Measurements from ENCODE around the gene YWHAQ.

Gene YWHAQ

DNA sequence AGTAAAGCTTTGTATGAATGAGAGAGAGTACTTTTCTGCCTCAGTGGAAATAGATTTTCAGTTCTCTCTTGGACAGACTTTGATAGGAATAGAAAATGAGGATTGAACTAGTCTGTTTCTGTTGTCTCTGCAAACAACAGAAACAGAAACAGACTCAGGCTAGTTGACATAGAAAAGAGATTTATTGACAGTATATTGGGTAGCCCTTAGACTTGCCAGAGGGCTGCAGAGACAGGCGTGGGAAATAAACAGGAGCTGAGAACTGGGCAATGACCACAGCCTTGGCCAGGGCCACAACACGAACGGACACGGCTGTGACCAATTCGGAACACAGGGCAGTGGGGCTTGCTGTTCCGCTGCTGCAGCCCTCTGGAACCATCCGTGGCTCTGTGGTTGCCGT, 30.5 kb upstream of the YWHAQ start:
- TF ChIP-seq ZNF274 (IDR thresholded peaks at IDR 0.05; ENCODE audit: low read depth, low read length), result no peak
- H3K4me3 ChIP-seq (ENCODE audit: low read length), result no peak overlapping the region

DNA sequence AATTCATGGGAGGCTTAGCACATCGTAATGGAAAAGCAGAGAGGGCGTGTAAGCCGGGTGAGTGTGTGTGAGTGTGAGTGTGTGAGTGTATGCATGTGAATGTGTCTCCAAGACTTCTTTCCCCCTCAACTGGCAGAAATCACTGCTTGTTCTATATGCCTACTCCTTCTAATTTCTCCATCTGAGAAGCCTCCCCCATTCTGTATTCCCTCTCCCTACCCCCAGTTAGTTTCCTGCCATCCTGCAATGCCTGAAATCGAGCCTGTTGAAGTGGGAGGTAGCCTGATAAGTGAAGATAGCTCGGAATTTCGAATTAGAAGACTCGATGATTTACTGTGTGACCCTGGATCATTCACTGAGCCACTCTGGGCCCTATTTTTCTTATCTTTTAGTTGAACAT, 30.0 kb upstream of the YWHAQ start:
- TF ChIP-seq ZNF274 (IDR thresholded peaks at IDR 0.05; ENCODE audit: low read depth, low read length), result no peak
- H3K4me3 ChIP-seq (ENCODE audit: low read length), result no peak overlapping the region

DNA sequence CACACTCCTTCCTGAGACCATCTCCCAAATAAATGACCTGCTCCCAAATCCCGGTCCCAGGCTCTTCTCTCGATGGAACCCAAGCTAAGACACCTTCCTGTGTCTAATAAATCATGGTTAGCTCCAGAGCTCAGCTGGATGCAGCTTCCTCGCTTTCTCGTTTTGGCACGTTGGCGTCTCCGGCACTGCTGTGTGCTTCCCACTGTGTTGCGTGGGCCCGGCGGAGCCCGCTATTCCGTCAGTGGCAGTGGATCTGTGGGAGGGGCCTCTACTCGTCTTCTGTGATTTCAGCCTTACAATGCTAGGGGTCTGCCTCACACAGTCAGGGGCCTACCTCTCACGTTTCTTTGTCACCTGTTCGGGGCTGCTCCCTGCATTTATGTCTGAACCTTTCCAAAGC, 29.4 kb upstream of the YWHAQ start:
- no peak overlapping the region for H3K4me3 ChIP-seq (ENCODE audit: low read length)
- TF ChIP-seq ZNF274 (IDR thresholded peaks at IDR 0.05; ENCODE audit: low read depth, low read length), result no peak

DNA sequence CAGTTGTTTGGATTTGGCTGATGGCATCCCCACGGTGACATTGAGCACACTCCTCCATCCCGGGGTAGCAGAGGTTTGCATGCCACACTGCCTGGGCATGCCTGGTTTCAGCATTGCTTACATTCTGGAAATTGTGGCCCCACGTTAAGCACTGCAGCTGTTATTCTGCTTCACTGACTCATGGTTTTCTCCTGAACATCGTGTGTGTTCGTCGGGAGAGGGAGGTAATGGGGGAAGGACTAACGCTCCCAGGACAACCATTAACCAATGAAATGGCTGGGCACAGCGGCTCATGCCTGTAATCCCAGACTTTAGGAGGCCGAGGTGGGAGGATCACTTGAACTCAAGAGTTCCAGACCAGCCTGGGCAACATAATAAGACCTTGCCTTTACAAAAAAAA, 28.2 kb upstream of the YWHAQ start:
- no peak for TF ChIP-seq ZNF274 (IDR thresholded peaks at IDR 0.05; ENCODE audit: low read depth, low read length)
- no peak overlapping the region for H3K4me3 ChIP-seq (ENCODE audit: low read length)

DNA sequence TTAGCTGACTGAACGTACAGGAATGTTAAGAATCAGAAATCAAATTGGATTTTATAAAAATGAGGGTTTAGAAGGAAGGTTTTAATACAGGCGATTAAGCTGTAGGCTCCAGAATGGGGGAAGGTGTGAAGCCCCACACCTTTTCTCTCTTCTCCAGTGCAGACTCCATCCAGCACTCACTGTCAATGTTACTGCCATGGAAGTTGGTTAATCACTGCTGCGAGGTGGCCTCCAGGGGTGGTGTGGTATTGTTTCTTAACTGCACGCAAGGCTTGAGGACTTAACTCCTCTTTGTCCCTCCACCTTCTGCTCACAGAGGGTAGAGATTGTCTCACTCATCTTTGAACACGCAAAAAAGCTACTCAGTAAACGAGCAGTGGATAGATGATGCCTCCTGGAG, 26.9 kb upstream of the YWHAQ start:
- no peak overlapping the region for H3K4me3 ChIP-seq (ENCODE audit: low read length)
- no peak for TF ChIP-seq ZNF274 (IDR thresholded peaks at IDR 0.05; ENCODE audit: low read depth, low read length)

DNA sequence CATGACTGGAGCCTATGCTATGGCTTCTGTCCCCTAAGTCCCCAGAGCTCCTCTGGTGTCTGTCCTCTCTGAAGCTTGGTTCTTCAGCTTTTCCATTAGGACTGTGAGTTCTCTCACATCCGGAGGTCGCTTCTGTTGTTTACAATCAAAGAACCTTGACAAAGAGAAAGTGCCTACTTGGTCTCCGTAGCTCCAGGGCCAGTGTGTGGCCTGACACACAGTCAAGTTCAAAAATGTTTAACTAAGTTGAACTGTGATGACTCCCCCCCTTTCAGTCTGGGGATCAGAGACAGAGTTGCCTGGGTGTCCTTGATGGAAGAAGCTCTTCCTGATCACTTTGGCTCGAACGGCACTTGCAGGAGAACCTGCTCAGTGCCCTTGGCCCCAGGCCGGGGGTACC, 26.3 kb upstream of the YWHAQ start:
- TF ChIP-seq ZNF274 (IDR thresholded peaks at IDR 0.05; ENCODE audit: low read depth, low read length), result no peak
- H3K4me3 ChIP-seq (ENCODE audit: low read length), result no peak overlapping the region

DNA sequence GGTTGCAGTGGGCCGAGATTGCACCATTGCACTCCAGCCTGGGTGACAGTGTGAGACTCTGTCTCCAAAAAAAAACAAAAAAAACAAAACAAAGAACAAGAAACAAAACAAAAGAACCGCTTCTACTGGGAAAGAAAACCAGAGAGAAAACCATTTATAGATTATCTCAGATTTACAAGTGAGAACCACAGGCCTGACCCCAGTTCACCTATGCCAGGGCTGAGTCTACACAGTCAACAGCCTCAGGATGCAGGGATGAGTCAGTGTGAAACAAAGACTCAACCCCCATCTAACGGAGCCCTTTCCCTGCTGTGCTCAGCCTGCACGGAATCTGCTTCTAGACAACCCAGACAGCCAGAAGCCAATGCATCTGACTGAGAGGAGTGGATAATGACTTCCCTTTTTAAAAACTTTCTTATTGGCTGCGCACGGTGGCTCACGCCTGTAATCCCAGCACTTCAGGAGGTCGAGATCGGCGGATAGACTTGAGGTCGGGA, 25.5 kb upstream of the YWHAQ start:
- no peak for TF ChIP-seq ZNF274 (IDR thresholded peaks at IDR 0.05; ENCODE audit: low read depth, low read length)
- H3K4me3 ChIP-seq (ENCODE audit: low read length), result no peak overlapping the region

DNA sequence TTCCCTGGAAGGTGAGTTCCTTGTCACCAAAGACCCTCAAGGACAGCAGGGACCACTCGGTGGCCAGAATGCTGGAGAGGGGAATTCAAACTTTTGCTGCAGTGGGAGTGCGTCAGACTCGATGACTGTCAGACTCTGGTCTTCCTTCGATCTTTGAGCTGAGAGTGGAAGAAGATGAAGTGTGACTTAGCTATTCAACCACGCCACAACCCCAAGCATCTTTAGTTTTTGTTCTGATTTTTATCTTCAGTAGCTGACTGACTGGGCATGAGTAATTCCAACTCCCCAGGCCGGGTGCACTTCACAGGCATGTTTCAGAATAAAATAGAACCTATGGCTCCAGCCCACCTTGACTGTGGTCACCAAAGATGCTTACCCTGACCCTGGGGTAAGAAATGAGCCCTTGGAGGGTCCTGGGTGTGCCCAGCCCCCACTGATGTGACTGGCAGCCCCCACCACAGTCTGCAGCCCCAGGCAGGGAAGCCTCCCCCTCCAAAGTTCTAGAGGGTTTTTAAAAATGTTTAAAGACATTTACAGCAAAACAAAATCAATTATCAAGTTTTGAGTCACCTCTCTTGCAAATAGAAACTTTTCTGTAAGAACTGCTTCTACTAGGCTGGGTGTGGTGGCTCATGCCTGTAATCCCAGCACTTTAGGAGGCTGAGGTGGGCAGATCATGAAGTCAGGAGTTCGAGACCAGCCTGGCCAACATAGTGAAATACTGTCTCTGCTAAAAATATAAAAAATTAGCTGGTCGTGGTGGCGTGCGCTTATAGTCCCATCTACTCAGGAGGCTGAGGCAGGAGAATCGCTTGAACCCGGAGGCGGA, 24.9 kb upstream of the YWHAQ start:
- no peak overlapping the region for H3K4me3 ChIP-seq (ENCODE audit: low read length)
- no peak for TF ChIP-seq ZNF274 (IDR thresholded peaks at IDR 0.05; ENCODE audit: low read depth, low read length)

DNA sequence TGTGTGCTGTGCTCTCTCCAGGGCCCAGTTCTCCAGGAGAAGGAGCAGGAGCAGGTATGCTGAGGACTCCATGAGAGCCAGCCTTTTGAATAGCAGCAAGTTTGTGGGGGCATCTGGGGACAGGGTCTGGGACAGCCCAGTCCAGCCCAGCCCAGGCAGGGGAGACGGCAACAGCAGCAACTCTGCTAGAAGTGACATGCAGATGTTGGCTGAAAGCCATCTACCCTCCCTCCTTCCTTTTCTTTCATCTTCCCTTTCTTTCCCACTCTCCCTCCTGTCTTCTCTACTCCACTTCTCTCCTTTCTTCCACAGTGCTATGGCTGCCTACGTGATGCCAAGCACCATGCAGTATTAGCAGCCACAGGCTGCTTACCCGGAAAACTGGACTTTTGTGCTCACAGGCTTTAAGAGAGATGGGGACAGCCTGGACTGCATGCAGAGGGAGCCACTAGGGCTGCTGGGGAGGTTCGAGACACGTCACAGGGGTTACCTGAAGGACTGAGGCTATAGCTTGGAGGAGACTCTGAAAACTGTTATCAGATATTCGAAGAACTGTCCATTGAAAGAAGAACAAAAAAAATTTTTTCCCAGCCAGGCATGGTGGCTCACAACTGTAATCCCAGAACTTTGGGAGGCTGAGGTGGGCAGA, 23.8 kb upstream of the YWHAQ start:
- no peak for TF ChIP-seq ZNF274 (IDR thresholded peaks at IDR 0.05; ENCODE audit: low read depth, low read length)
- no peak overlapping the region for H3K4me3 ChIP-seq (ENCODE audit: low read length)

DNA sequence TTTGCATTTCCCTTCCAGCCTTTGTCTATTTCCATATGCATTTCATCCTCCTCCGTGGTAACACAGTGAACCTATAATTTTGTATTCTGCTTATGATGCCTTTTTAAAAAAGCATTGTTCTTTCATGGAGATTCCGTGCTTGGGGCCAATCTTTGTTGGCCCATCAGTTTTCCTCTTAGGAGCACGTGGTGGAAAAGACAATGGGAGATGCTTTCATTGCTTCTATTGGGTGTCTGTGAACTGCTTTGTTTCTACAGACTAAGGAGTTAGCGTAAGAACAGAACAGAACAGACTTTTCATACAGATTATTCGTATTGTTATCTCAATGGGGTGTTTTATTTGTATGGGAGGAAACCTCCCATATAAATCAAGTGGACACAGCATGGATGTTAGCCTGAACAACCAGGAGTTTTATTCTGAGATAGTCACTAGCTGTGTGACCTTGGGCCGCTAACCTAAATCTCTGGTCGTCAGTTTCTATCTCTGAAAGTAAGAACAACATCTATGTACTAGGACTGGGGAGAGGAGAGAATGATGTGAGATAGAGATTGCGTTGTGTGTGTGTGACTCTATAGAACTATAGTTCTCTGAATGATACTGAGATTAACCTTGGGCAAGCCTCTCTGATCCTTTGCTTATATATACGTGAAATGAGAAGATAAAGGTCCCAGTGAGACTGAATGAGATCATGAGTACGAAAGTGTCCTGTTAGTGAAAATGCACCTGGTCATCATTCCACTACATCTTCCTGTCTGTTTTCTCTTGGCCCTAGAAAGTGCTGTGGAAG, 22.9 kb upstream of the YWHAQ start:
- no peak for TF ChIP-seq ZNF274 (IDR thresholded peaks at IDR 0.05; ENCODE audit: low read depth, low read length)
- H3K4me3 ChIP-seq (ENCODE audit: low read length), result no peak overlapping the region

DNA sequence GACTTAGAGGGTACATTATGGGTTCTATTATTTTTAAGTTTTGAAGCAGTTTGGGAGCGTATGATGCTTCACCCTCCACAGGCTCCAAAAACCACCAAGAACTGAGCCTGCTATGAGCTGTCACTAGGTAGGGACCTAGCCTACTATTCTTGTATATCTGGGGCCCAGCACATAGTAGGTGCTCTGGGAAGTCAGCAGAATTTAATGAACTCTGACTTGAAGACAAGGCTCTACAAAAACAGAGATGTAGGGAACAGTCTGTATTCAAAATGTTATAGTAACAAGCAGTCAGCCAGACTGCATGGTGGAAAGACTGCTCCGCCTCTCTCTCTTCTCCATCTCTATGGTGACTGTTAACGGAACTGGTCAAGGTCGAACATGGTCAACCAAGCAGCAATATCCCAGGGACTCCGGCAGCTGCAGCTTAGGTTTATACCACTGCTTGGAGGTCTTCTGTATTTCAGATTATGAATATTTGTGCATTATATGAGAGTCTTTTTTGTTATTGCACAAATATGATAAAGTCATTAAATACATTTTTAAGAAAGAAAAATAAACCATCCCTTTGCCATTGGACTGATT, 22.2 kb upstream of the YWHAQ start:
- no peak for TF ChIP-seq ZNF274 (IDR thresholded peaks at IDR 0.05; ENCODE audit: low read depth, low read length)
- no peak overlapping the region for H3K4me3 ChIP-seq (ENCODE audit: low read length)

DNA sequence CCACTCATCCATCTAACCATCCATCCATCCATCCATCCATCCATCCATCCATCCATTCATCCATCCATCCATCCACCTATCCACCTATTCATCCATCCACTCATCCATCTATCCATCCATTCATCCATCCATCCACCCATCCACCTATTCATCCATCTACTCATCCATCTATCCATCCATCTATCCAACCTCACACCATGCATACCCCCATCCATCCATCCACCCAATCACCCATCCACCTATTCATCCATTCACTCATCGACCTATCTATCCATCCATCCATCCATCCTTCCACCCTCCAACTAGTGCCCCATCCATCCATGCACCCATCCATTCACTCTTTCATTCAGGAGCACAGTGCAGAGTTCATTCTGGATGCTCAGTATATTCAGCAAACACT, 21.5 kb upstream of the YWHAQ start:
- no peak overlapping the region for H3K4me3 ChIP-seq (ENCODE audit: low read length)
- no peak for TF ChIP-seq ZNF274 (IDR thresholded peaks at IDR 0.05; ENCODE audit: low read depth, low read length)

DNA sequence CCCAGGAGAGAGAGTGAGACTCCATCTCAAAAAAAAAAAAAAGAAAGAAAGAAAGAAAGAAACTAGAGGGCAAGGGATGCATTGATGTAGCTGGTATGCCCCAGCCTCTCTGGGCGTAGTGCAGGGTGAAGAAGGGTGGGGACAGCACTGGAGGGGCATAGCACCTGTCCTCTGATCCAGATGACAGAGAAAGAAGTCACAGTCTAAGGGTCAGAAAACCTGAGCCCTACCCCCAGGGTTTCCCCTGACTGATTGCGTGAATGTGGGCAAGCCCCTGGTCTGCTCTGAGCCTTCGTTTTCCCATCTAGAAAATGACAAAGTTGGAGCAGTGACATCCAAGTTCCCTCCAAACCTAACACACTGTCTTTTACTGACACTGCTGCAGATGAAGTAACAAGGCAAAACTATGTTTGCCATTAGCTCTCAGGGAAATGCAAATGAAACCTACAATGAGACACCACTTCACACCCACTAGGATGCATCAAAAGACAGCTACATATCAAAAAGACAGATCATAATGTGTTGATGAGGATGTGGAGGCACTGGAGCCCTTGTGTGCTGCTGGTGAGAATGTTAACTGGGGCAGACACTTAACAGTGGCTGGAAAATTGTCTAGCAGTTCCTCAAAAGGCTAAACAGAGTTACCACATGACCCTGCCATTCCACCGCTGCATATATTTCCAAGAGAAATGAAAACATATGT, 19.5 kb upstream of the YWHAQ start:
- H3K4me3 ChIP-seq (ENCODE audit: low read length), result no peak overlapping the region
- no peak for TF ChIP-seq ZNF274 (IDR thresholded peaks at IDR 0.05; ENCODE audit: low read depth, low read length)

DNA sequence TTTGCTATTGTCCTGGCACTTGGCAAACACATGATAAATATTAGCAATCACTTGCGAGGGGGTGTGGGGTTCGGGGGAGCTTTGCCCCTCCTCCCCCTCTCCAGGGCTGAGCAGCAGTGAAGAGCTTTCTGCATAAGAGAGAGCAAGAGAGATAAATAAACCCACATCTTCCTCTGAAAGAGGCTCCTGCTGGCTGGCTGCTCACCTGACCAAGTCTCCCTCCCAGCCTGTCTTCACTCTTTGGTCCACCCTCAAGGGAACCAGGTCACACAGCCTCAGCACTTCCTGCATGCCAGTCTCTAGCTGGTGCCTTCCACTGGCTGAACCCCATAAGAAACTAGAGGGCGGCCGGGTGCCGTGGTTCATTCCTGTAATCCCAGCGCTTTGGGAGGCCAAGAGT, 18.5 kb upstream of the YWHAQ start:
- H3K4me3 ChIP-seq (ENCODE audit: low read length), result no peak overlapping the region
- TF ChIP-seq ZNF274 (IDR thresholded peaks at IDR 0.05; ENCODE audit: low read depth, low read length), result no peak
